ENCODE measurements around the gene TBC1D20.

Gene TBC1D20

GRCh38 chr20:420166-420620 is 42.1 kb downstream of the TBC1D20 start:
- DNase-seq: no peak

DNA sequence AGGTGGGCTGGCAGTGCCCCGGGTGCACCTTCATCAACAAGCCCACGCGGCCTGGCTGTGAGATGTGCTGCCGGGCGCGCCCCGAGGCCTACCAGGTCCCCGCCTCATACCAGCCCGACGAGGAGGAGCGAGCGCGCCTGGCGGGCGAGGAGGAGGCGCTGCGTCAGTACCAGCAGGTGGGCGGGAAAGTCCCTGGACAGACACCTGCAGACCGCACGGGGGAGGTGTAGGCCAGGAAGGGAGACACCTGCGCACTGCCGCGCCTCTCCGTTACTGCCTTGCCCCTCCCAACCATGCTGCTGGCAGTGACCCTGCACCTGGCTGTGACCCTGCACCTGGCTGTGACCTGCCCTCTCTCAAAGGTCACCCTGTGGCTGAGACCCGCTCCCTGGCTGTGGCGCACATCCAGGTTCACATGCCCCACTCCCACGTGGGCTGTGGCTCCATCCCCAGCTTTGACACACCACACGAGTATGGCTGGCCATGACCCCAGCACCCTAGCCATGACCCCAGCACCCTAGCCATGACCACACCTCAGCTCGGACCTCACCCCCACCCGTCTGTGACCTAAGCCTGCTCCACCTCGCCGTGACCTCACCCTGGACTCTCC is 42.7 kb downstream of the TBC1D20 start:
- DNase-seq: no peak

- no peak for DNase-seq
Observed at GRCh38 chr20:418858-419365, 43.4 kb downstream of the TBC1D20 start.

DNA sequence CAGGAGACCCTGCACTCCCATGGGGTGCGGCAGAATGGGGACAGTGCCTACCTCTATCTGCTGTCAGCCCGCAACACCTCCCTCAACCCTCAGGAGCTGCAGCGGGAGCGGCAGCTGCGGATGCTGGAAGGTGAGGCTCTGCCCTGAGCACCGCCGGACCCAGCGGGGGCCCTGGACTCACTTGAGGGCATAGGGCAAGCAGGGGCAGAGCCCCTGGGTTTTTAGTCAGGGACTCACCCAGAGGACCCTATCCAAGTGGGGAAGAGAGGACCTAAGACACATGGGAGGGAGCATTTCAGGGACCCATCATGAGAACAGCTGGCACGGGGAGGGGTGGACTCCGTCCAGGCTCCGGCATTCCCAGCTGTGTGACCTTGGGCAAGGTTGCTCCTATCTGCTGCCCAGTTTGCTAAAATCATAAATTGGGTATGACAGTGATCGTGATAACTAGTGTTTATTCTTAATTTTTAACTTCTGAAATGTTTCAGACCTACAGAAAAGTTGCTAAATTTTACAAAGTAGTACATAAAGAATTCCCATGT is 44.5 kb downstream of the TBC1D20 start:
- no peak for DNase-seq

- DNase-seq: no peak
Observed at GRCh38 chr20:416950-417800, 45.2 kb downstream of the TBC1D20 start.

DNA sequence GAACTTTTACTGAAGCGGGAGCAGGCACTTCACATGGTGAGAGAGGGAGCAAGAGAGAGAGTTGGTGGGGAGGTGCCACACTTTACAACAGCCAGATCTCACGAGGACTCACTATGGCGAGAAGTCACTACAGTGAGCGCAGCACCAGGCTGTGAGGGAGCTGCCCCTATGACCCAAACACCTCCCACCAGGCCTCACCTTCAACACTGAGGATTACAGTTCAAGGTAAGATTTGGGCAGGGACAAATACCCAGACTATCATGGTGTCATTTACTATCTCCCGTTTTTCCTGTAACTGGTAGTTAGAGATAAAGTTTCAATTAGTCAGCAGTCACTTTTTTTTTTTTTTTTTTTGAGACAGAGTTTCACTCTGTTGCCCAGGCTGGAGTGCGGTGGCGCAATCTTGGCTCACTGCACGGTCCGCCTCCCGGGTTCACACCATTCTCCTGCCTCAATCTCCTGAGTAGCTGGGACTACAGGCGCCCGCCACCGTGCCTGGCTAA is 46.5 kb downstream of the TBC1D20 start:
- DNase-seq: no peak

DNA sequence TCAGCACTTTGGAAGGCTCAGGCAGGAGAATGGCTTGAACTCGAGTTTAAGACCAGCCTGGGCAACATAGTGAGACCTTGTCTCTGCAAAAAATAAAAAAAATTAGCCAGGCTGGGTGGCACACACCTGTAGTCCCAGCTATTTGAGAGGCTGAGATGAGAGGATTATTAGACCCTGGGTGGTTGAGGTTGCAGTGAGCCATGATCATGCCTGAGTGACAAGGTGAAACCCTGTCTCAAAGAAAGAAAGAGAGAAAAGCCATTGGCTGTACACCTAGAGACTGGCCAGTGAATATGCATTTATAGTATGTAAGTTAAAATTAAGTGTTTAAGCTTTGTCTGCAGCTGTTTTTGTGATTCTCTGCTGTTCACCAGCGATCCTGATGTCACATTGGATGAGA is 48.2 kb downstream of the TBC1D20 start:
- DNase-seq: no peak

- DNase-seq: no peak
Observed at GRCh38 chr20:412081-412480, 50.3 kb downstream of the TBC1D20 start.

- no peak for DNase-seq
Observed at GRCh38 chr20:409697-410559, 52.4 kb downstream of the TBC1D20 start.

DNA sequence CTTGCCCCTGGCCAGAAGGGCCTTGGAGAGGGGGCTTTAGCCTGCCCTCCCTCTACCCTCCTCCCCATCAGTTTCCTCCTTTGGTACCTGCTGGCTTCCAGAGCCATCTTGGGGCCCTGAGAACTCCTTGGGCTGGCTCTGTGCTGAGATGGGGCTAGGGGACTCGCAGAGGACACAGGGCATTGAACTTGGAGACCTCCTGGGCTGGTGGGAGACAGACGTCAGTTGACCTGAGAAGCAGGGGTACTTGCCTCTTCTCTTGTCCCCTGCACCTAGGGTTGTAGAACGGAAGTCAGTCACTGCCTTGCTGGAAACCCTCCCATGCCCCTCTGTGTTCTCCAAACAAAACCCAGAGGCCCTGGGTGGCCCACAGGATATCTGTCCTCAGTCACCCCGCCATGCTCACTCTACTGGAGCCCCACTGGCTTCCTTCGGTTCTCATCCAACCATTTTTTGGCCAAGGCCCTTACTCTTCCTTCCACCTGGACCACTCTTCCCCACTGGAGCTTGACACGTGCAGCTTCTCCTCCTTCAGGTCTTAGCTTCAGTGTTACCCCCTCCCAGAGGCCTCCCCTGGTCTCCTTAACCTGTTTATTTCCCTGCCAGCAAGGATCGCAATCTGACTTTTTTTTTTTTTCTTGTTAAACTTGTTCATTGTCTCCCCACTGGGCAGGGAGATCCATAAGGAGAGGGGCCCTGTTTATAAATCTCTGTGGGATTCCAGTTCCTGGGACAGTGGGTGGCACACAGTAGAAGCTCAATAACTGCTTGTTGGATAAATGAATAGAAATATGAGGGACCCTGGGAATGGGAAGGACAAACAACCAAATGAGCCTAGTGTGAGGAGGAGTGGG is 53.3 kb downstream of the TBC1D20 start:
- DNase-seq: no peak

DNA sequence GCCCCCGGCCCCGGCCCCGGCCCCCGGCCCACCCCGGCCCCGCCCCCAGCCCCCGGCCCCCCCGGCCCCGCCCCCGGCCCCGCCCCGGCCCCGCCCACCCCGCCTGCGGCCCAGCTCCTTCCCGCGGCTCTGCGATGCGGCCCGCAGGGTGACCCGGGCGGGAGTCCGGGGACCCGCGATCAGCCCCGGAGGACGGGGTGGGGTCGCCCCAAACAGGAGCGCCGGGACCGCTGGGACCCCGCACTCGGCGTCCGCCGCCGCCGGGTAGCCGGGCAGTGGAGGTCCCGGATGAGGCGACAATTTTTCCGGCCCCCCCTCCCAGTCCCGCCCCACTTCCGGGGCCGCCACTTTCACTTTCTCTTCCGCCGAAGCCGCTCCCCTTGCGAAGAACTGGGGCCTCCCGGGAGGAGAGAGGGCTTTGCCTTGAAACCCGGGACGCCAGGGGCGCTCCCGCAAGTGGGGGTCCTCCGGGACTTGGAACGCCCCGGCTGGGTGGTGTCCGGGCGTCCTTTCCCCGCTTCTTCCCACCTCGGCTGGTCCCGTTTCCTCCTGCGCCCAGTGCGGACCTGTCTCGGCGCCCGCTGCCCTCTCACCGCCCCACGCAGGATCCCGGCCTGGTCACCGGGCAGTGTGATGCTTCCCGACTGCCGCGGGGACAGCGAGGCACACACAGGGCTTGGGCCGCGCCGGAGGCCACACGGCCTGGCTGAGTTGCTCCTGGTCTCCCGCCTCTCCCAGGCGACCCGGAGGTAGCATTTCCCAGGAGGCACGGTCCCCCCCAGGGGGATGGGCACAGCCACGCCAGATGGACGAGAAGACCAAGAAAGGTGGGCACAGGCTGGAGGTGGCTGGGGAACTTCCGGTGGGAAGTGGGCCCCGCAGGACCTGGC is 54.1 kb downstream of the TBC1D20 start, which contains the start of gene RBCK1:
RBCK1 (plus strand) TSS at position 347 of the 890 bp plus-strand sequence; CDS start at position 806, 459 bp downstream.
- peak; percentile 97 for DNase-seq

DNA sequence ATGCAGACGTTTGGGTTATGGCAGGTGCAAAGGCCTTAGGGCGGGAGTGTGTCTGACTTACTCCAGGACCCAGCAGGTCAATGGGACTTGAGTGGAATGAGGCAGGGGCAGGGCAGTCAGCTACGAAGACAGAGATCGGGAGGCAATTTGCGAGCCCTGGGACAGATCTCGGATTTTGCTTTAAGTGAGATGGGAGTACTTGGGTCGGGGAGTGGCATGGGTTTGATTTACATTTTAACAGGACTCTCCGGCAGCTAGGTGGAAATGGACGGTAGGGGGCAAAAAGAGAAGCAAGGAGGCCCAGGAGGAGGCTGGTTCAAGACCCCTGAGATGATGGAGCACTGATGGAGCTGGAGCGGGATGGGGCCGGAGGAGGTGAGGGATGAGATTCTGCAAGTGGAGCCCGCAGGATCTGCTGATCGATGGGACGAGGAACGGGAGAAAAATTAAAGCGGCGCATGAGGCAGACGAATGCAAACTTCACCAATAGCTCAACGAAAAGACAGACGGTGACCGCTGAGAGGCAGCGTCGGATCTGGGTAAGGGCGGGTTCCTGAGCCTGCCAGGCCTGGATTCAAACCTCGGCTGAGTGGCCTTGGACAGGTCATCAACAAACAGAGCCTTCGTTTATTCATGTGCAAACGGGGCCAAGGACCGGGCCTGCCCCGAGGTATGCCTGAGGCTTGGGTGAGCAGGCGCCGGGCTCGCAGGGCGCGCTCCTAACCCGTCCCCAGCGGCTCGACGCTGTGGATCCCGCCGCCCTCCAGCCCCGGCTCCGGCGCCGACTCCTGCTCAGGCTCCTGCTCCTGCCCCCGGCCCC is 55.0 kb downstream of the TBC1D20 start:
- DNase-seq: peak; percentile 94

DNA sequence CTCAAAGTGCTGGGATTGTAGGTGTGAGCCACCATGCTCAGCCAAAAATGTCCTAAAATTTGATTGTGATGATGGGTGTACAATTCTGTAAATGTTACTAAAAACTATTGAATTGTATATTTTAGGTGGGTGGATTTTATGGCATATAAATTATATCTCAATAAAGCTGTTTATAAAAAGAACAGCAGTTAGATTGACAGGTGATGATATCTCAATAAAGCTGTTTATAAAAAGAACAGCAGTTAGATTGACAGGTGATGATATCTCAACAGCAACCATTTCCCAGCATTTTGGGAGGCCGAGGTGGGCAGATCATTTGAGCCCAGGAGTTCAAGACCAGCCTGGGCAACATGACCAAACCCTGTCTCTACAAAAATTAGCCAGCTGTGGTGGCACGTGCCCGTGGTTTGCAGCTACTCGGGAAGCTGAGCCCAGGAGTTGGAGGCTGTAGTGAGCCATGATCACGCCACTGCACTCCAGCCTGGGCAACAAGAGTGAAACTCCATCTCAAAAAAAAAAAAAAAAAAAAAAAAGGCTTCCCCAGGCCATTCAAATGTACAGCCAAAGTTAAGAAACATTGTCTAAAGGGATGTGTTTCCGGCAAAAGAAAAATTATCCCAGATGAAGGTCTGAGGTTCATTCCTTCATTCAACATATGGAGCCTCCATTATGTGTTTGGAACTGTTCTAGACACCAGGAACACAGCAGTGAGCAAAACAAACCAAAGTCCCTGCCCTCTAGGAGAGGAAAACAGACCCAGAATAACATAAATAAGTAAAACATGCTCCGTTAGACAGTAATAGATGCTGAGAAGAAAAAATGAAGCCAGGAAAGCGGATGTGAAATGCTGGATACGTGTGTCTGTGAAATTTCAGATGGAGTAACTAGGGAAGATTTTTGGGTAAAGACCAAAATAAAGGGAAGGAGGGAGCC is 55.9 kb downstream of the TBC1D20 start:
- no peak for DNase-seq

DNA sequence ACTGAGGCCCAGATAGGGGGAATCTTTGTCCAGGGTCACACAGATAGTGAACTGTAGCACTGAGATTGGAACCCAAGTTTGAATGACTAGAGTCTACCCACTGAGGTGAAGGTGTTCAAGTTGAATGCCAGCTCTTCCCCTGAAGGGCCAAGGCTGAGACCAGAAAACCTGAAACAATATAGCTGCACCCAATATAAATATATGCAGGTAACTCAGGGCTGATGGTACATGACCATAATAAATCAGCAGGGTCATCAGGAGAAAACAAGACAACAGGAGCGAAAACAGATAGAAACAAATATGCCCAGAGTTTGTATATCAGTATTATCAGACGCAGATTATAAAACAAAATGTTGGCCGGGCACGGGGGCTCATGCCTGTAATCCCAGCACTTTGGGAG is 58.2 kb downstream of the TBC1D20 start:
- DNase-seq: no peak

DNA sequence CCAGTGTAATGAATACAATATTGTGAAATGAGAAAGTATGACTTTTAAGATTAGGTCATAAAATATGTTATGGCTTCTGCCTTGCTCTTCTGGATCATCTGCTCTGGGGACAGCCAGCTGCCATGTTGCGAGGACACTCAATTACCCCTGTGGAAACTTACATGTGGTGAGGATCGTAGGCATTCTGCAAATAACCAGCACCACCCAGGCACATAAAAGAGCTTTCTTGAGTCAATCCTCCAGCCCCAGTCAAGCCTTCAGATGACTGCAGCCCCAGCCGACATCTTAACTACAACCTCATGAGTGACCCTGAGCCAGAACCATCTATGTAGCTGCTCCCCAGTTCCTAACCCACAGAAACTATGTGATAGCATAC is 58.8 kb downstream of the TBC1D20 start:
- DNase-seq: no peak

DNA sequence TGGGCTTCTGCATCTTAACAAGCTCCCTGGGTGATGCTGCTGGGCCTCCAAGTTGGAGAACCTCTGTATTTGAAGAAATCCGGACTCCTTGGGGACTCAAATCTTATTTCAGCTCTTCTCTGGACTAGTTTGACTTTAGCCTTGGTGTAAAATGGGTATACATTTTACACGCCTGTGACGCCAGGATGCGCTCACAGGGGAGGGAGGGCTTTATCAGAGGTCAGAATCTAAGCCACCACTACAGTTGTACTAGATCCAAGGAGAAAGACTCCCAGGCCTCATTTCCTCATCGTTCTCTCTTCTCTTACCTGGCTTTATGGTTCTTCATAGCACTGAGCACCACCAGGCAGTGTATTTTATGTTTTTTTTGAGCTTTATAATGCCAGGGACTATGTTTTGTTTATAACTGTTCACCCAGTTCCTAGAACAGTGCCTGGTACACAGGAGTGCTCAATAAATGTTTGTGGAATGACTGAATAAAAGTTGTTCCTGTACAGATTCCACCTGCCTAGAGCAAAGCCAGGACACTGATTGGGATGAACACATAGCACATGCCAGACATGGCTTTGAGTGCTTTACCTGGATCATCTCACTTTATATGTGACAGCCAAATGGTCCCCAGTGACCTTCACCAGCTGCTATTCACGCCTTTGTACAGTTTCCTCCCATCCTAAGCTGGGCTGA is 59.3 kb downstream of the TBC1D20 start:
- DNase-seq: no peak

DNA sequence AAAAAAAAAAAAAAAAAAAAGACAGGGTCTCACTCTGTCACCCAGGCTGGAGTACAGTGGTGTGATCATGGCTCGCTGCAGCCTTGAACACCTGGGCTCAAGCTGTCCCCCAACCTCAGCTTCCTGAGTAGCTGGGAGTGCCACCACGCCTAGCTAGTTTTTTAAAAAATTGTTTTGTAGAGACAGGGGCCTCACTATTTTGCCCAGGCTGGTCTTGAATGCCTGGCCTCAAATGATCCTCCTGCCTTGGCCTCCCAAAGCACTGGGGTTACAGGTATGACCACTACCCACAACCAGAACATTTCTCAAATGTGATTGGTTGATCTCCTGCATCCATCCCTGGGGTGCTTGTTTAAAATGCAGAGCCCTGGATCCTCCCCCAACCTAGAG is 59.8 kb downstream of the TBC1D20 start:
- DNase-seq: no peak
